ENCODE measurements around the gene WDR47. TPM values are rescaled to one million over a fixed set of nuclear protein-coding genes. Genes with fewer than 3 reads are reported as not detected.

WDR47 gene
- total and polyA plus RNA-seq, 2 of the 8 experiments (the other 6 are each of a cell fraction or from before 2014, with no cell fraction given): 1.9 to 6.7 TPM

- ChIA-PET CTCF (ENCODE audit: partially characterized antibody) (interaction anchor here (1.4 kb wide), 1 partner anchor 101 kb away, joined by 4 read pairs; a partner anchor contains a TSS), POLR2A (ENCODE audit: partially characterized antibody) (no interaction called here)
- no peak overlapping the region for H3K23ac ChIP-seq (ENCODE audit: insufficient read length)
- no peak for TF ChIP-seq ASH2L (IDR thresholded peaks at IDR 0.05; ENCODE audit: low read length)
- no peak for TF ChIP-seq ATF3 (IDR thresholded peaks at IDR 0.05; ENCODE audit: insufficient read depth, low read depth, low read length)
- no peak for TF ChIP-seq CTCF (IDR thresholded peaks at IDR 0.05; ENCODE audit: control extremely low read depth in 1 of 3, insufficient read depth in 1 of 3, low read depth in 1 of 3, low read length in 3 of 3)
- no peak for TF ChIP-seq TBP (IDR thresholded peaks at IDR 0.05; ENCODE audit: low read depth, low read length)
- TF ChIP-seq NANOG (IDR thresholded peaks at IDR 0.05; ENCODE audit: insufficient read depth, low read depth, low read length, poor library complexity, severe bottlenecking): no peak
- no peak for TF ChIP-seq PHF8 (conservative IDR thresholded peaks at IDR 0.05; ENCODE audit: low read depth, low read length)
- TF ChIP-seq CEBPB (IDR thresholded peaks at IDR 0.05; ENCODE audit: low read depth, low read length): no peak
- no peak for TF ChIP-seq GTF2F1 (IDR thresholded peaks at IDR 0.05; ENCODE audit: borderline replicate concordance, low read depth, low read length)
- TF ChIP-seq RNF2 (IDR thresholded peaks at IDR 0.05; ENCODE audit: borderline replicate concordance, low read depth, low read length, missing control alignments, poor library complexity, severe bottlenecking): no peak
- TF ChIP-seq TEAD4 (IDR thresholded peaks at IDR 0.05; ENCODE audit: low read depth, low read length): no peak
These were observed 30.6 kb downstream of the WDR47 start for GRCh38 chr1:109011335-109011734.

More at GRCh38 chr1:109011335-109011734, 30.6 kb downstream of the WDR47 start:
- H2BK12ac ChIP-seq (ENCODE audit: low read depth, low read length): no peak overlapping the region
- peaks cover 0 to 4% (median 1%) of the 10 kb centered on the region in 4 experiments; a peak in 4 of 8 replicates for H3K36me3 ChIP-seq (ENCODE audit: control insufficient read depth in 2 of 4, insufficient read depth in 4 of 4, low read length in 3 of 4)
- H4K8ac ChIP-seq (ENCODE audit: extremely low read depth, insufficient read depth, low read length): no peak overlapping the region
- DNase-seq (ENCODE audit: low read depth in 1 of 2, low spot score in 2 of 2) (no peak), FAIRE-seq (no peak)
- no peaks in the 10 kb centered on the region for H3K27me3 ChIP-seq (replicated peaks in 1 of 4; ENCODE audit: control insufficient read depth in 3 of 4, extremely low read depth in 1 of 4, insufficient read depth in 3 of 4, low read length in 3 of 4)
- H2BK120ac ChIP-seq (replicated peaks; ENCODE audit: low read depth, low read length): no peak overlapping the region
- H3K56ac ChIP-seq (replicated peaks; ENCODE audit: insufficient read length, low read depth, low read length): no peak overlapping the region
- H3K23me2 ChIP-seq (ENCODE audit: low read depth, low read length): no peaks in the 10 kb centered on the region
- H3K4ac ChIP-seq (replicated peaks; ENCODE audit: insufficient read length, low read depth, low read length): no peak overlapping the region
- H3K4me3 ChIP-seq (ENCODE audit: extremely low read depth in 1 of 4, insufficient read depth in 2 of 4, low read depth in 3 of 4, low read length in 4 of 4): no peak overlapping the region
- no peaks in the 10 kb centered on the region for H3K79me1 ChIP-seq (ENCODE audit: low read depth, low read length)
- 89% methylated on average over 7 of the region's 7 CpGs; no CpG with 5 or more reads in 1 of the 2 experiments for WGBS, 2 experiments (ENCODE audit: extremely low coverage in 1 of 2, insufficient coverage in 1 of 2, insufficient read length in 1 of 2, insufficient replicate concordance in 2 of 2, low coverage in 1 of 2, low lambda C conversion rate in 2 of 2, missing lambda C conversion rate in 1 of 2)
- H3K27ac ChIP-seq (ENCODE audit: low read depth, low read length): no peak overlapping the region
- no peaks in the 10 kb centered on the region for H3K9me3 ChIP-seq (ENCODE audit: insufficient read depth in 2 of 2, low read depth in 1 of 2, low read length in 1 of 2)
- no peak overlapping the region for H3K4me2 ChIP-seq (ENCODE audit: insufficient read depth in 1 of 2, low read depth in 2 of 2, low read length in 2 of 2)
- H4K20me1 ChIP-seq (replicated peaks in 1 of 2; ENCODE audit: control insufficient read depth in 1 of 2, insufficient read depth in 2 of 2, low read length in 2 of 2): peaks cover 0 to 1% of the 10 kb centered on the region in 2 experiments
- H3K14ac ChIP-seq (ENCODE audit: insufficient read length): no peak overlapping the region
- H3K79me2 ChIP-seq (ENCODE audit: control insufficient read depth in 1 of 2, insufficient read depth in 2 of 2, low read length in 2 of 2): no peaks in the 10 kb centered on the region
- H3K18ac ChIP-seq (ENCODE audit: extremely low read depth, low read length): no peak overlapping the region
- no peak overlapping the region for H2BK20ac ChIP-seq (ENCODE audit: low read length)
- H3K9ac ChIP-seq (replicated peaks in 1 of 4; ENCODE audit: extremely low read depth in 1 of 4, low read depth in 3 of 4, low read length in 3 of 4): no peak overlapping the region
- no peak overlapping the region for H2BK5ac ChIP-seq (ENCODE audit: low read depth, low read length)
- no peak overlapping the region for H2AFZ ChIP-seq (ENCODE audit: low read length)
- H3K4me1 ChIP-seq (replicated peaks in 1 of 4; ENCODE audit: control insufficient read depth in 3 of 4, insufficient read depth in 4 of 4, low read length in 3 of 4): no peaks in the 10 kb centered on the region
- H4K5ac ChIP-seq (ENCODE audit: insufficient read length, low read depth, low read length): no peak overlapping the region
- H2AK5ac ChIP-seq (ENCODE audit: low read depth, low read length): no peak overlapping the region
- no peak overlapping the region for H2BK15ac ChIP-seq (ENCODE audit: low read length)
- H4K91ac ChIP-seq (replicated peaks; ENCODE audit: insufficient read length, low read length): no peak overlapping the region
